GM18858 (cell line): ENCODE results near the gene FGF6.
"Not testable (repeated sequence)": the region's sequence is repeated elsewhere in the genome, so short reads cannot be mapped to it uniquely, and the experiment has no call there.

Source experiments
- ATAC-seq: cut with Tn5 transposase; IDR thresholded peaks from one replicate; pipeline ENCODE4 v1.9.1; 2021; ENCODE audit not compliant: unreplicated experiment

FGF6 gene

DNA sequence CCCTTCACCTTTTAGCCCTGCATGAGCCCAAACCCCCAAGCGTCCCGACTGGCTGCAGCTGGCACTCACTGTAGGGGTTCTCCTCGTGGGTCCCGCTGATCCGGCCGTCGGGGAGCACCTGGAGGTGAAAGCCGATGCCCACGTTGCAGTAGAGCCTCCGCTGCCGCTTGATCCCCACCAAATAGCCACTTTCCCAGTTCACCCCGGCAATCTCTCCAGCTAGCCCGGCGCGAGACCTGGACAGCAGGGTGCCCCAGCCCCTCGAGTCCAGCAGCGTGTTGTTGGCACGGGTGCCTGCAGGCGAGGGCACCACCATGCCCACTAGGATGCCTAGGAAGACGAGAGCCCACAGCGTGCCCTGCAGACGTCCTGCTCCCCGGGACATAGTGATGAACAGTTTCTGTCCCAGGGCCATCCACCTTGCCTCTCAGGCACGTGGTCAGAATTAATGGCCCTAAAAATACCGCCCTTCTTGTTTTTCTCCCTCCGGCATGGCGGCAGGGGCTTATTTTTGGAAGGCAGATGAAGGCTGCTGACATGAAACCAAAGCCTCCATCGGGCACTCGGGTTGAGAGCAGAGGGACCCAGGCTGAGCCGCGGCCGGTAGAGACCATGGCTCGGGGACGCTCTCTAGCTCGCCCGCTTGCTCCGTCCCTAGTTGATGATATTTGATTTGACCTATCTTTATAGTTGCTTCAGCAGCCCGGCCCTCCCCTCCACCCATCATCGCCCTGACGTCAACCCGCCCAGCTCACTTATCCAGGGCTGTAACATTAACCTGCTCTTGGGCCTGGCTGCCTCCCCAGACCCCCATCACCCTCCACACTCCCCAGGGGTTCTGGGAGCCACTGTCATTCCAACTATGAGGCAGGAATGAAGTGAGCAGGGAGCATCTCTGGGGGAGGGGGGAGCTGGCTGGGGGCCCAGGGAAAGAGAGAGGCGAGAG is at the start of gene FGF6:
TSS of gene FGF6 (minus strand) at position 660 of the 946 bp plus-strand sequence. CDS start at position 415, 245 bp downstream.
- no peak for ATAC-seq

DNA sequence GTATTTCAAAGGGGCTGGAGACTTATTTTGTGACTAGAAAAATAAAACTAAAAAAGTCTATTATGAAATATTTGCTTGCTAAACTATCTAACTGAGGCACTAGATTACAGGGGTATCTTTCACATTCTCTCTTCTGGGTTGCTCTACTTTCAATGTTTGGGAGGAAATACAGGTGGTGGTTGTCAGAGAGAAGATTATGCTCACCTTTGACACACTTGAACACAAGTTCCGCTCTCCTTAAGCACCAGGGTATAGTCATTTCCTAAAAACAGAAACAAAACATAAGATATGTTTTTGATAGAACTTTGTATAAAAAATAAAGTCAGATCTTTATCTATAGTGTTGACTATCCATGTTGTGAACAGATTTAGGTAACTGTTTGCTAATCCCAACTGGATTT is 45.4 kb upstream of the FGF6 start:
- no peak for ATAC-seq

GRCh38 chr12:4489556-4489955 is 43.9 kb upstream of the FGF6 start:
- no peak for ATAC-seq

DNA sequence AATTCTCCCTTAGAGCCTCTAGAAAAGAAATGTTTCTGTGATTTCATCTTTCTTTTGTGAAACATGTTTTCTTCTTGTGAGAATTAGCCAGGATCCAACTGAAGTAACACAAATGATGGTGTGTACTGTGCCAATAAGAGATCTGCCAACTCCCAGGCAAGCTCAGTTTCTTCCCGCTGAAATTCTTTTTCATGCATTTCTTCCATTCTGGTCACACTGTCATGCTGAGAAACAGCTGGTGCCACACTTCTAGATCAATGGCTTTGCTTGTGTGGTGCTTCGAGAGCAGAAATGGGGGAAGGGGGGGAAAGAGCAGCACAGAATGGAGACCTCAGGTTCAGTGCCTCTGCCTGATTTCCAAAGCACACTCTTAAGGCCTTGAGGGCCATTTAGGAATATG is 41.4 kb upstream of the FGF6 start:
- no peak for ATAC-seq

DNA sequence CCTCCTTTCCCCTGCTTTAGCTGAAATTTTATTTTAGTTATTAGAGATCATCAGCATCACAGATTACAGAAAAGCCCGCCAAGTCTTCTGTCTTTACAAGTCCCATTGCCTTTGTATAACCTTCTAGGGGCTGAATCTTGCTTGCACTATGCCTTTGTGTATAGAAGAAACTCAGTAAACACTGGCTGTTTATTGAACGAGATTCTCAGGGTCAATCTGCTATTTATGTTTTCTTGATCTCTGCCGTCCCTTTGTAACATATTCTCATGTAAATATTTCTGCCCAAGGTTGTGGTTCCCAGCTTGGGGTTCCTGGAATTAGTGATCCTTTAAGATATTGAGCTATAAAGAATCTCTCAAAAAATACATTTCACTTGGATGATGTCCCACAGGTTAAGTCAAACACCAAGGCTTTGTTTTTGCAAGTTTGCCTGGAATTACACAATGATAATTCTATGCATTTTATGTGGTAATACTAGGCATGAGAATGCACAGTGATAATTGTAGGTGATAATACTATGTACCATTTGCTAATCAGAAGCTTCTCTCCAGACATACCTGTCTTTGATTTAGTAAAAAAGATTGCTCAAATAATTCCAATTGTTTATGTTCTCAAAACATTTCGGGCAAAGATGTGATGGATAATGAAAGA is 40.6 kb upstream of the FGF6 start:
- ATAC-seq = no peak

GRCh38 chr12:4483885-4484823 is 38.5 kb upstream of the FGF6 start:
- ATAC-seq = no peak

GRCh38 chr12:4482936-4483335 is 37.3 kb upstream of the FGF6 start:
- no peak for ATAC-seq

DNA sequence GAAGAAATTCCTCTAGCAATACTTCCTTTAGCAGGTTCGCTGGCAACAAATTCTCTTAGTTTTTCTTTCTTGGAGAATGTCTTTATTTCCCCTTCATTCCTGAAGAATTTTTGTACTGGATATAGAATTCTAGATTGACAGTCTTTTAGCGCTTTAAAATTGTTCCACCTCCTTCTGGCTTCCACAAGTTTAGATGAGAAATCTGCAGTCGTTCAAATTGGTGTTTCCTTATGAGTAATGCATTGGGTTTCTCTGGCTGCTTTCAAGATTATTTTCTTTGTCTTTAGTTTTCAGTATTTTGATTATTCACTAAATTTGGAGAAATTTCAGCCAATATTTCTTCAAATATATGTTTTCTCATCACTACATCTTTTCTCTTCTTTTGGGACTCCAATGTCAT is 33.3 kb upstream of the FGF6 start:
- no peak for ATAC-seq

DNA sequence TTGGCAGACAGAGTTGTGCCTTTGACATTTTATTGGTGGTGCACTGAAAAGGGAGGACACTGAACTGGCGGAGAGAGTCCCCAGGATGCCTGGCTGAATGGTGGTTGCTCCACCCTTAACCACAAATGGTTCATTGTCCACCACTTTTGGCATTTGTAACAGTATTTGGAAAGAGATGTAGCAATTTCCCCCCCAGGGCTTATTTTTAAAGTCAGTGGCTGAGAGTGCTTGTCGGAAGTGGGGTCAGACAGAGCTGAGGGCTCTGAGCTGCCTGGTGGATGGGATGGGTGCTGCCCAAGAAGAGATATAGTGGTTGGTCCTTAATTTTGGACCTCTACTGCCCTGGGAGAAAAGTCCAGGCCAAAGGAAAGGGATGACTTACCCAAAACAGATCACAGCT is 31.5 kb upstream of the FGF6 start:
- no peak for ATAC-seq

- no peak for ATAC-seq
These were observed 26.4 kb upstream of the FGF6 start for GRCh38 chr12:4472046-4472445.

DNA sequence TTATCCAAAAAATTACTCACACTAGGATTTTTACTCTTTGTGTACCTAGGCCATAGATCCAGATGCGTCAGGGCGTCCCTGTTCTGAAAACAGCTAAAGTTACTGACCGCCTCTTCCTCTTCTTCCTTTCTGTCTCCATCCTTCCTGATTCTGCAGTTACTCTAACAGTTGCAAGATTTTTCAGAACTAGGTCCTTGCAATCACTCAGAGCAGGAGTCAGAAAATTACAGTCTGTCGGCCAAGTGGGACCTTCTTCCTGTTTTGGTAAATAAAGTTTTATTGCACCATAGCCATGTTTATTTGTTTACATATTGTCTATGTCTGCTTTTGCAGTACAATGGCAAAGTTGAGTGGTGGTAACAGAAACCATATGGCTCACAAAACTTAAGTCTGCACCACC is 25.6 kb upstream of the FGF6 start:
- no peak for ATAC-seq

DNA sequence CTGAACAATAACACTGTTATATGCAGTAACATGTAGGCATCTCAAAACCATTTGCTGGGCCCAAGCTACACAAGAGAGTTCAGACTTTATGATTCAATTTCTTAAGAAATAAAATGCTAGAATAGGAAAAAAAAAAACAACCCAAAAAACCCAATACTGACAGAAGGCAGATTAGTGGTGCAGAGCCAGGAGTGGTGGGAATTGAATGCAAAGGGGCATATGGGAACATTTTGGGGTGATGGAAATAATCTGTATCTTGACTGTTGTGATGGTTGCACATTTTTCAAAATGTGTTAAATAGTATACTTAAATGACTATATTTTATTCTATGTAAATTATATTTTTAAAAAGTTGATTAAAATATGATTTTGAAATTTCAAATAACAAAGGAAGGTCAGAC is 23.4 kb upstream of the FGF6 start:
- ATAC-seq = no peak

GRCh38 chr12:4460761-4461160 is 15.1 kb upstream of the FGF6 start:
- ATAC-seq = no peak

DNA sequence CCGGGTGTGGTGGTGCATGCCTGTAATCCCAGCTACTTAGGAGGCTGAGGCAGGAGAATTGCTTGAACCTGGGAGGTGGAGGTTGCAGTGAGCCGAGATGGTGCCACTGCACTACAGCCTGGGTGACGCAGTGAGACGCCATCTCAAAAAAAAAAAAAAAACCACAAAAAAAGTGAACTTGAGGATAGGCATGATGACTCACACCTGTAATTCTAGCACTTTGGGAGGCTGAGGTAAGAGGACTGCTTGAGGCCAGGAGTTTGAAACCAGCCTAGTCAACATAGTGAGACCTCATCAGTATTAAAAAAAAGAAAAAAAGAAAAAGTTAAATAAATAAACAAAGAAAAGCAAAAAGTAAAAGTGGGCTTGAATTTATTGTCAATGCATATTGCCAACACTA is 10.2 kb upstream of the FGF6 start:
- not testable (repeated sequence) for ATAC-seq

GRCh38 chr12:4454315-4454860 is 8.8 kb upstream of the FGF6 start:
- no peak for ATAC-seq

- ATAC-seq = no peak
These were observed 6.1 kb upstream of the FGF6 start for GRCh38 chr12:4451694-4452093.

DNA sequence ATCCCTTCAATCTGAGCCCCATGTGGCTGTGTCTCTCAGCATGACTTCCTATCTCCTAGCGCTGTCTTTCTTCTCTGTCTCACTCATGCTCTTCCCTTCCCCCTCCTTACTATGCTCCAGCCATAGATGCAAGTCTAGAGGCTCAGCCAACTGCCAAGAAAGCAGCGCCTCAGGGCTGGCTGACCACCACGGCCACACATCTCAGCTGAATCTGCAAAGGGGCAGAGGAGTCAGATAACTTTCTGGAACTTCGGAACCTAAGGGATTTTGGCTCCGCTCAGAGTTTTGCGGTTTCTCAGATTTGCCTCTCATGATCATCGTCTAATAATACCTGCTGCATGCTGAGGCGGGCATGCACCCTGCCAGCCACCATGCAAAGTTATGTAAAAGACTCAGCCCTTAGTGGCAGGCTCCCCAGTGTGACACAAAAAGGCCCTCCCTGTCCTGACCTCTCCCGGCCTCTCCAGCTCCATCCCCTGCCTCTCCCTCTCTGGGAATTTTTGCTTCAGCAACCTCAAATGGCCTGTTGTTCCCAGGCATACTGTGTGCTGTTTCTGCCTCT is 5.0 kb upstream of the FGF6 start:
- ATAC-seq = no peak

DNA sequence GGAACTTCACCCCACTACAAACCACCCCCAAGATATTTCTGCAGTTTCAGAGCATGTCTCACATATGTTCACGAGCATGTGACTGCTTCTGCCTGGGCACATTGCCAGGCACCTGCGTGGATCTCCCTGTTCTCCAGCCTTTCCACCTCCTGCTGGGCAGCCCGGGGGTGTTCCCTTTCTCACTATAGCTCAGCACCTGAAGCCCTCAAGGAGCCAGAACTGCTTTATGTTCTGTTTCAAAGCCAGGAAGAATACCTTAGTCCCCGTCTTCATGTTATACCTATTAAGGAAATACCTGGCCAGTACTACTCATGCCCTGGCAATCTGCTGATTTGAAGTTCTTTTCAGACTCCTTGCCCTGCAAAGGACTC is 4.2 kb upstream of the FGF6 start:
- no peak for ATAC-seq

DNA sequence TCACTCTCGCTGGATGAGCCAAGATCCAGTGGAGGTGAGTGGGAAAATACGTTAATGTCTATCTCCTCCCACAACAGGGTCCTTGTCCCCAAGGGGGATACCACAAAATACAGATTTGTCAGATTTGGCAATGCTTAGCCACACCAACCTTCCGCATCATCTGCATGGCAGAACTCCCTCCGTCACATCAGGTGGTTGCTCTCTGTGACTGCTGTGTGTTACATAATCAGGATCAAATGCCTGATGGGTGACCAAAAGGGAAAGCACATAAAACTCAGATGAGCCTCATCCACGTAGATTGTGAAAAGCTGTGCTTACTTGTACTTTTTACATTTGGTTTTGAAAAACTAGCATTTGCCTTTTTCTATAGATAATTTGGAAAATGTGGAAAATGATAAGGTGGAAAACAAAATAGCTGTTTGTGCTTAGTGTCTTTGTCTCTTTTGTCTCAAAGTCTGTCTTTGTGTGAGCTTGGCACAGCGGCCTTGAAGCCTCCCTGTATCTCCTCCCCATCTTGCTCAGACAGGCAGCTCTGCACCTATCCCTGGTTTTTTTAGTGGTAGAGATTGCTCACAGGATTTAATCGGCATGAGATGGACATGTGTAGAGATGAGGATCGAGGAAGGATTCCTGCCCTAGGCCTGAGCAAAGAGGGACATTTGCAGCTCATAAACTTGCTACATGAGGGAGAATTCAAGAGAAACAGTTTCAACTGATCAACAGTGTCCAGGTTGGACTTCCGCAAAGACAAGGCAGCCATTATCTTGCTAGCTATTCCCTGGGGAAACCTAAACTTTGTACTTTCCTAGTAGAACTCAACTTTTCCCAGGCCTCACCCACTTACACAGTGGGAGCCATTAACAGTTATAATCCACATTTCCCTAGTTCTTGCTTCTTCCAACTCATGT is 3.6 kb upstream of the FGF6 start:
- ATAC-seq = no peak
